GM19463 (cell line): ENCODE results near the gene CDK5RAP2.
A peak's percentile ranks its signal among the peaks of the same experiment; 100 is the strongest.
"Not testable (repeated sequence)": the region's sequence is repeated elsewhere in the genome, so short reads cannot be mapped to it uniquely, and the experiment has no call there.

ENCODE experiments used
- ATAC-seq: cut with Tn5 transposase; IDR thresholded peaks from one replicate; pipeline ENCODE4 v1.9.1; 2021; ENCODE audit warnings: mild to moderate bottlenecking, moderate library complexity; ENCODE audit not compliant: unreplicated experiment

CDK5RAP2 gene

DNA sequence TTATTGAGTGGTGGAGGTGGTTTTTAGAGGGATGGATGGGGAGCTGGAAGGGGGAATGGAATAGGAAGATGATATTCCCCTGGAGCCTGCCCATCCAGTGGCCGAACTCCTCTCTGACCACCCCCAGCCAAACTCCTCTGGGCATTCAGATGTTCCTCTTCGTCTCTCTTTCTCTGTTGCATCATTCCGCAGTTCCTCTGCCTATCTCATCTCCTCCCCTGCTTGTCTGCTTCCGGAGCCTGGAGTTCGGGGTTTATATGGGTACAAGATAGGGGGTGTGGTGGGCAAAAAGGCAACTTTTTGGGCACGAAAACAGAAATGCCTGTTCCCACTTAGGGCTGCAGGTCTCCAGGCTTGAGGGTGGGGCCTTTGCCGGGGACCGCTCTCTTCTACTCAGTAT, 12.2 kb upstream of the CDK5RAP2 start:
- no peak for ATAC-seq

DNA sequence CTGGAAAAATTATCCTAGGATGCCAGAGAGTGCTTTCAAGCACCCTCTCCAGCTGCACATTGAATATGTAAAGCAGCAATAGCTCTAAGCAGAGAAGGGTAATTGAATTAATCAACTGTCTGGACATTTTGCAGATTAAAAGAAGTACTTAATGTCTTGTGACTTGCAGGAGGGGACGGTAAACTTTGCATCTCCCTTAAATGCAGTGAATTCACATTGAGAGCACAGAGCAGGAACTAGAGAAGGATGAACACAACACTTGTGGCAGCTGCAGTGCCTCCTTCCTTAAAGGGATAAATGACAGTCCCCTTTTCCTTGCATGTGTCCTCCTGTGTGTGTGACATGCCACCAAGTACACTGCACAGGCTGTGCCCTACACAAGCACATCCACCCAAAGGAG, 7.4 kb upstream of the CDK5RAP2 start:
- no peak for ATAC-seq

- peak; percentile 51 for ATAC-seq
Observed at GRCh38 chr9:120583958-120584369, 4.0 kb upstream of the CDK5RAP2 start.

DNA sequence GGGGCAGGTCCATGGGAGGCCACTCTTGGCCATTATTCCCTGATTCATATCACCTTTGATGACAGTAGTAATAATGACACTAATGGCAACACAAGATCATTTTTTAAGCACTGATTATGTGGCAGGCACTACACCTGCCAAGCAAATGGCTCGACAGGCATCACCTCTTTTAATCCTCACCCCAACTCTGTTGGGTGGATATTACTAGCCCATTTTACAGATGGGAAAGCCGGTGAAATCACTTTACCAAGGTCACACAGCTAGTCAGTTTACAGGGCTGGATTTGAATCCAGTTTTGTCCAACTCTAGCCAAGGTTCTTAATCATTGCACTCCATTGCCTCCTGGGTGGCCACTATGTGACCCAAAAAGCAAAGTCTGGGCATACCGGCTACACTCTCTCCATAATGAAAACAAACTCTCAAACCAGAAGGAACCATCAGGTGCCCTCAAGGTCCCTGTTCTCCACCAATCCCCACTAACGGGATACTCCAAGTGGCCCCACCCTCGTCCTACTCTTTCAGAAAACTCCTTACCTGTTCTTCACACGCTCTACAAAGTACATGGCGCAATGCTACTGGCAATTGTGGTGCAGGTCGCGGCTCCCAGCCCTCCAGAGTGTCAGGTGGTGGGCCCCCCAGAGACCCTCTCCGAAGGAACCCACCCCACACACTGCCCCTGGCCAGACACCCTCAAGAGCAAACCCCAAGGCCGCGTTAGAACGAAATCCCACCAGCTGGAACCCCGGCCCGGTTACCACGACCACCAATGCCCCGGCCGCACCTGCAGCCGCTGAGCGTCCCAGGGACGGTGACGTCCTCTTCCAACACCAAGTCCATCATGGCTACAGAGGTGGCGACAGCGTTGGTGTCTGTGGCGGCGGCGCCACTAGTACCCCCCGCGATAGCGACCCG, 572 bp downstream of the CDK5RAP2 start:
- ATAC-seq, result peak; percentile 18

GRCh38 chr9:120574473-120574872, 5.5 kb downstream of the CDK5RAP2 start:
- ATAC-seq, result no peak

- ATAC-seq, result no peak
Observed at GRCh38 chr9:120572472-120572871, 7.5 kb downstream of the CDK5RAP2 start.

DNA sequence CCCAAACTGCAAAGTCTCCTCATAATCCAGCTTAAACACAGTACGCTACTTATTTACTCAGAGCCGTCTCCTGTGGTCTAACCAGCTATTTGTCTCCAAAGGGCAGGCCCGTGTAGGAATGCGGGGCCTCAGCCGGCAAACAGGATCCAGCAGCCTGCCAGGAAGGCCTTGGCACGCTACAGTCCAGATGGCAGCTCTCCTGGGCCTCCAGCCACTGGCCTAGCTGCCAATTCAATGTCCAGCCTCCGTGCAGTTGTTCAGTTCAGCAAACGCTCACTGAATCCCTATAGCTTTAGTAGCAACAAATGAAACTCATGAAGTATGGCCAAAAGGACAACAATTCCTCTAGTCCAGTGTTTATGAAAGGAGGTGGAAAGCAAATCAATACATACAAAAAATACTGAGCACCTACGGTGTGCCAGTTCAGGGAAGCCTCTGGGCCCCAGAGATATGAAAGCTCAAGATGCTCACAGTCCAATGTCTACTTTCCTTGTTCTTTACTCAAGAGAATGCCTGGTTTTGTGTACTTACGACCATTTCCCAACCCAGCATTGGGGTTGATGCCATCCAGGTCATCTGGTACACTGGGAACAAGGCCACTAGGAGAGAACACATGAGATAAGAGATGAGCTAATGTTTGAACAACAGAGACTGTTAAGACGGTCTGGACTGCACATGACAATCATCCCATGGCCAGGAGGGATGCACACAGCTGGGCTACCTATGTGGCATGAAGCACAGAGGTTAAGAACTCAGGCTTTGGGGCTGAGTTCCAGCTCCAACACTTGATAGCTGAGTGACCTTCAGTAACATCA, 8.3 kb downstream of the CDK5RAP2 start:
- no peak for ATAC-seq

DNA sequence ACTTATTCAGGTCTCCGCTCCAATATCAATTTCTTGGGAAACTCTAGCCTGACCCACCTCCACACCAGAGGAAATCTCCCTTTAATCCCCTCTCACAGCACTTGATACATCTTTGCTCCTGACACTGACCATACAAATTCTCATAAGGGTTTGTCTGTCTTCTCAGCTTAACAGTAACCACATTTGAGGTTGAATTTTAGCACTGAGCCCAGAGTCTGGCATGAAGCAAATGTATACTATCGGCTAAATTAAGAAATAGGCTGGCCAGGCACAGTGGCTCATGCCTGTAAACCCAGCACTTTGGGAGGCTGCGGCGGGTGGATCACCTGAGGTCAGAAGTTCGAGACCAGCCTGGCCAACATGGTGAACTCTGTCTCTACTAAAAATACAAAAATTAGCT, 9.7 kb downstream of the CDK5RAP2 start:
- no peak for ATAC-seq

GRCh38 chr9:120569556-120569955, 10.4 kb downstream of the CDK5RAP2 start:
- no peak for ATAC-seq

GRCh38 chr9:120568816-120569215, 11.2 kb downstream of the CDK5RAP2 start:
- no peak for ATAC-seq

DNA sequence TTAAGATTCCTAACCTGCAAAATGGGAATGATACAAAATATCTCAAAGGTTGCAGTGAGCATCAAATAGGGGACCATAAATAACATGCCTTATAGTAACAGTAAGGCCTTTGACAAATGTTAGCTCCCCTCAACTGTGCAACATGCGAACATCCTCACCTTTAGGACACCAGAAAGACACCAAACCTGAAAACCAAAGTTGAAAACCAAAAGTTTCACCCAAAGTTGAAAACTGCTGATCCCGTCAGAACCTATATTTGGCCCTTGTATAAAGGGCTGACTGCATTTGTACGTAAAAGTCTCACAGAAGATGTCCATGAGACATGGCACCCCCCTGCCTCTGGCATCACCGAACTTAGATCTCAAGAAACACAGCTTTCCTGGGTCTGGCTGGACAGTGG, 12.1 kb downstream of the CDK5RAP2 start:
- no peak for ATAC-seq

- ATAC-seq, result no peak
Observed at GRCh38 chr9:120567081-120567480, 12.9 kb downstream of the CDK5RAP2 start.

- no peak for ATAC-seq
Observed at GRCh38 chr9:120564589-120564988, 15.4 kb downstream of the CDK5RAP2 start.

DNA sequence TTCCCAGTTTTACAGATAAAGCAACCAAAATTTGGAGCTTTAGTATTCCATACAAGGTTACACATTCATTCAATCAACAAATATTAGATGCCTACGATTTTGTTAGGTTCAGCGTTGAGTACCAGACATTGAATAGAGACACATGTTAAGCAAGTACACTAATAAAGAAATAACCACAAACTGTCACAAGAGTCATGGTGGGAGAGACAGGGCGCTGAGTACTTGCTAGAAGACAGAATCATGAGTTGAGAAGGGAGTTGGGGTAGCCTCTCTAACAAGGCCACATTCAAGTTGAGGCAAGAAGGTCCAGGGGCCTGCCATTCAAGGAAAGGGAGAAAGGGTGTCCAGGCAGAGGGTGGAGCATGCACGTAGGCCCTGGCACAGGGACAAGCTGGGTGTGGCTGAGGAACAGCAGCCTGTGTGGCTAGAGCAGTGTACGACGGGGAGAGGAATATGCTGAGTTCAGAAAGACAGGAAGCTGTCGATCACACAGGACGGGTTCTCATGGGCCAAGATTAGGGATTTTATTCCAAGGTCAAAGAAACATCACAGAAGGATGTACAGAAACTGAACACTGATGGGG, 17.0 kb downstream of the CDK5RAP2 start:
- ATAC-seq, result no peak

DNA sequence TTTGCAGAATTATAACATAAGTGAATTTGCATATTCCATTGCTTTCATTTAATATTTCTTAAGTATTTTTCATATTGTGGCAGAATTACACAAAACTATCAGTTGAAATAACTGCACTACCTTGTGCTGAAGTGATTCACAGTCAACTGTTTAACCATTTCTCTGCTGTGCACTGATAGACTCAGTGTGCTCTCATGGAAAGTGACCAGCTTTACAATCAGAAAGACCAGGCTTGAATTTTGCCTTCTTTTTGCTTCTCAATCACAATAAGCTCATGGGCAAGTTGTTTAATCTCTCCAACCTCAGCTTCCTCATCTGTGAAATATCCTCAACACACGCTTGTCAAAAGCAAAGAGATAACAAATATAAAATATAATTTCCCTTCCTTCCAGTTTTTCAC, 18.3 kb downstream of the CDK5RAP2 start:
- no peak for ATAC-seq

GRCh38 chr9:120559546-120559945, 20.4 kb downstream of the CDK5RAP2 start:
- ATAC-seq, result no peak

DNA sequence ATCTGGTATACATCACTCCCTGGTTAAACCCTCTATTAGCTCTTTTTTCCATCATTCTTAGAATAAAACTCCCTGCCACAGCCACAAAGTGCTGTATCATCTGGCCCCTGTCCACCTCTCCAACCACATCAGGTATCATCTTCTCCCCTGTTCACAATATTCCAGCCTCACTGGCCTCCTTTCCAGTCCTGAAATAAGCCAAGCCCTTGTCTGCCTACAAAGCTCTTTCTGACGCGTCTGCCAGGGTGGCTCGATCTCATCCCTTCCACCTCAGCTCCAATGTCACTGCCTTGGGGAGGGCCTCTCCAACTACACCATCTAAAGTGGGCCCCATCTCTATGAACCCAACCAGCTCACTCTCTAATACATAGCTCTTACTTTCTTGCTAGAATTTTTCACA, 21.5 kb downstream of the CDK5RAP2 start:
- no peak for ATAC-seq

GRCh38 chr9:120557205-120557604, 22.8 kb downstream of the CDK5RAP2 start:
- ATAC-seq, result no peak

GRCh38 chr9:120556775-120557174, 23.2 kb downstream of the CDK5RAP2 start:
- ATAC-seq, result no peak

DNA sequence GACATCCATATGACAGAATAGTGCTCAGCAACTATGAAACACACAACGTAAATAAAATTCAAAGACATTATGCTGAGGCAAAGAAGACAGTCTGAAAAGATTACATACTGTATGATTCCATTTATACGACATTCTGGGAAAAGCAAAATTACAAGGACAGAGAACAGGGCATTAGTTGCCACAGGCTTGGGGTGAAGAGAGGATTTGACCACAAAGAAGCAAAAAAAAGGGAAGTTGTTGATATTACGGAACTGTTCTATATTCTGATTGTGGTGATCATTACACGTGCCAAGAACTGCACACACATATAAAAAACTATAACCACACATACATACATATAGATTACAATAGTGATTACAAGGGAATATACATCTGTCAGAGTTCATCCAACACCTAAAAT, 24.1 kb downstream of the CDK5RAP2 start:
- ATAC-seq, result no peak

GRCh38 chr9:120552210-120552704, 27.7 kb downstream of the CDK5RAP2 start:
- not testable (repeated sequence) for ATAC-seq
